Activated gamma-delta T cell (primary cell): ENCODE data around the gene ZNF181.

Experiments
- DNase-seq: peaks from one replicate; lab custom pipeline; 2025; lab: John Stamatoyannopoulos, UW

Gene ZNF181

DNA sequence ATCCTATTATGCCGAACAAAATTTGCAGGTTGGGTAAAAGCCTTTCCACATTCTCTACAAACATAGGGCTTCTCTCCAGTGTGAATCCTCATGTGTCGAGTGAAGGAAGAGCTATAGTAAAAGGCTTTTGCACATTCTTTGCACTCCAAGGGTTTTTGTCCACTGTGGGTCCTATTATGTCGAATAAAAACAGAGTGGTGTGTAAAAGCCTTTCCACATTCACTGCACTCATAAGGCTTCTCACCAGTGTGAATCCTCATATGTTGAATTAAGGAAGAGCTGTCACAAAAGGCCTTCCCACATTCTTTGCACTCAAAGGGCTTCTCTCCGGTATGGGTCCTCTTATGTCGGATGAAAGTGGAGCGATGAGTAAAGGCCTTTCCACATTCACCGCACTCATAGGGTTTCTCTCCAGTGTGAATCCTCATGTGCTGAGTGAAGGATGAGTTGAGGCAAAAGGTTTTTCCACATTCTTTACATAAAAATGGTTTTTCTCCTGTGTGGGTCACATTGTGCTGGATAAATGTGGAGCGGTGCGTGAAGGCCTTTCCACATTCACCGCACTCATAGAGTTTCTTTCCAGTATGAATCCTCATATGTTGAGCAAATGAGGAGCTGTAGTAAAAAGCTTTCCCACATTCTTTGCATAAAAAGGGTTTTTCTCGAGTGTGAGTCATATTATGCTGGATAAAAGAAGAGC lies 25.3 kb downstream of the ZNF181 start:
- no peak for DNase-seq

DNA sequence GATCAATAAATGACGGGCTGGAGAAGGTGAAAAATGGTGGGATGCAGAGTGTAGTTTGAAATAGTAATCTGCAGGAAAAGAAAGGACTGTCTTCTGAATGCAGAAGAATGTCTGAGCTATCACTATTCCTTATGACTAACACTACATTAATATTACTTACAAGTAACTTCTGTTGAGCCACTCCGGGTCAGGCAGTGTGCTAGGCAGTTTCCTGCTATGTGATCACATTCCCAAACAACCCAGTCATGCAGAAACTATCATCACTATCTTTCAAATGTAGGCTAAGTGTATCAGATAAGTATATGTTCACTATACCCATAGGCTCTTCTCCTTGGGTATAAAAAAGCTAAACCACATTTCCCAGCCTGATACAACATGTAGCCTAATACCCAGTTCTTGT lies 32.3 kb downstream of the ZNF181 start:
- no peak for DNase-seq

DNA sequence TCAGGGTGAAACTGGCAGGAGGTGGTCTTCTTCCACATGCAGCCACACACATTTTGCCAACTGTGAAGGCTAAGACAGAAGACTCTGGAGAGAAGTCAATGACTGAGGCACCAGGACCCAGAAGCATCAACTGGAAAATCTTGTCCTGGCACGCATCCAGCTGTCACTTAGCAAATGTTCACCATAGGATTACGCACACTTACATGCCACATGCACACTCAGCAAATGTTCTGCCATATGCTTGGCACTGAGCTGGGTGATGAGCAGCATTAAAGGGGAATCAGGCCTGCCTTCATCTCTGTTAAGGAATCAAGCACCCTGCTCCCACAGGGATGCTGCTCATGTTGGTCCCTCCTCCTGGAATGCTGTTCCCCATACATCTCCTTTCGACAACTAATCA lies 33.9 kb downstream of the ZNF181 start:
- no peak for DNase-seq

DNA sequence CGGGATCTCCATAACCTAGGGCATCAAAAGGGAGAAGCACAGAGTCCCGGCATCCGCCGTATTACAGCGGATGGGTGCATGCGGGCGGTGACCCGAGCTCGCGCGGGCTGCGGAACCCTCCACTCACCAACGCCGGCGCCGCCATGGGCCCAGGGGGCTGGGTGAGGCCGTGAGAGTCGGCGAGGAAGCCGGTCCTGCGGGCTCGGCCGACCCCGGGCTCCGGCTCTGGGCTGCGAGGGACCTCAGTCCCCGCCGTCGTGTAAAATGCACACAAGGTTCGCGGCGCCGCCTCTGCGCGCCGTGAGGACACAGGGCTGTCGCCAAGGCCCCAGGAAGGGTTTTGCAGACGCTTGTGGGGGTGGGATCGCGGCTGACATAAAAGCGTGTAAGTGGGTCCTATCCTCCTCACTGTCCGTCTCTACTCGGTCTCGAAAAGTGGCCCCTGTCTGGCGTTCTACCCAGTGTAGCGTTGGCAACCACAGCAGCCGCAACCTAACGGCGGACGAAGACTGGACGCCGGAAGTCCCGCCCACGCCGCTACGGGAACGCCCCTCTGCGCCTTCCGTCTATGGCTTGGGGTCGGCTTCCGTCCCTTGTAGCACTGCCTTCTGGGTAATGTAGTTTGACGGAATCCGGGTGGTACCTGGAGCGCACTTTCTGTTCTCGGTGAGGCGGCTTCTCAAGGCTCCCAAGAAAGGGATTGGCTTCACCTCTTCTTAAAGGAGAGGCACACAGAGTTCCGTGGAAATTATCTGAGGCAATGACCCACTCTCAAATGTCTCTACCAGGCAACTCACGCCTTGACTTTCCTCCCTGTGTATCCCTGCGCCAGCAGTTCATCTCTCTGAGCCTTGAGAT lies 38.9 kb downstream of the ZNF181 start, which contains the start of gene ZNF599:
TSS of gene ZNF599 (minus strand) at position 519 of the 858 bp plus-strand sequence. CDS start at position 145, 374 bp downstream.
- DNase-seq, result peak; percentile 69

DNA sequence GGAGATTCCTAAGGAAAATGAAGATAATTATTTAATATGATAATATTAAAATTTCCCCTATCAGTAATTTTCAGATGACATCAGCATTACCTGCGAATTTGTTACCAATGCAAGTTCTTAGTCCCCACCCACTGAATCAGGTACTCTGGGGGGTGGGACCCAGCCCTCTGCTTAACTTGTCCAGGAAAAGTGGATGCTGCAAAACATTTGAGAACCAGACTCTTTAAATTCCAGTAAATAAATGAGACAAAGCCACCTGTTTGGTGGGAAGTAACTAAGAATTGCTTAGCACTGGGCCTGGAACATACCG lies 39.5 kb downstream of the ZNF181 start:
- DNase-seq, result no peak

DNA sequence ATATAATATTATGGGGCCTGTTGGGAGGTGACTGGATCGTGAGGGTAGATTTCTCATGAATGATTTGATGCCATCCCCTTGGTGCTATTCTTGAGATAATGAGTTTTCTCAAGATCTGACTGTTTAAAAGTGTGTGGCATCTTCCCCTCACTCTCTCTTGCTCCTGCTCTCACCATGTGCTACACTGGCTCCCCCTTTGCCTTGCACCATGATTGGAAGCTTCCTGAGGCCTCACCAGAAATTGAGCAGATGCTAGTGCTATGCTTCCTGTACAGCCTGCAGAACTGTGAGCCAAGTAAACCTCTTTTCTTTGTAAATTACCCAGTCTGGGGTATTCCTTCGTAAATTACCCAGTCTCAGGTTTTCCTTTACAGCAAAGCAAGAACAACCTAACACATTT lies 40.8 kb downstream of the ZNF181 start:
- no peak for DNase-seq

DNA sequence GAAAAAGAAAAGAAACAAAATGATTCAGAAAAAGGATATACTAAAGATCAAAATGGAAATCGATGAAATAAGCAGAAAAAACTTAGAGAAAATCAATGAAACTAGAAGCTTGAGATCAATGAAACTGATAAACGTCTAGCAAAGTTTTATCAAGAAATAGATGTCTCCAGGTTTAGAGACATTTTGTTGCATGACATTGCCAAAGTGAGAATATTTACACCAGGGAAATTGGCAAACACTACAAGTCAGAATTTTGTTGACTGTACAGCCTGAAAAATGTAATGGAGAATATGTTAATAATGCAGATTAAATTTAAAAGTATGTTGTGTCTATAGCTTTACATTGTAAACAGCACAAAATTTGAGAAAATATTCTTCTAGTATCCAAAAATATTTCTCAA lies 44.3 kb downstream of the ZNF181 start:
- no peak for DNase-seq

DNA sequence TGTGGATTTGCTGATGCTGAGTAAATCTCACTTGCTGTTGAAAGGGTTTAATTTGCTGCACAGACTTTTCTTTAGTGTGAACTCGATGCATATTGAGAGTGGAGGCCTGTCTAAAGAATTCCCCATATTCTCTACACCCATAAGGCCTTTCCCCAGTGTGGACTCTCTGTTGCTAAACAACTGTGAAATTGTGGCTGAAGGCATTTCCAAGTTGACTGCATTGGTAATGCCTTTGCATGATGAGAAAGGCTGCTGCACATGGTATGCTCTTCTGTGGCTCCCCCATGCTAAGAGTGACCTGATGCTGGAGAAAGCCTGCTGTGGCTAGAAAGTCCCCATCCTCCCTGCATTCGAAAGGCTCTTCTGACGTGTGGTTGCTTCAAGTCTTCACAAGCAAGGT lies 45.6 kb downstream of the ZNF181 start:
- no peak for DNase-seq

DNA sequence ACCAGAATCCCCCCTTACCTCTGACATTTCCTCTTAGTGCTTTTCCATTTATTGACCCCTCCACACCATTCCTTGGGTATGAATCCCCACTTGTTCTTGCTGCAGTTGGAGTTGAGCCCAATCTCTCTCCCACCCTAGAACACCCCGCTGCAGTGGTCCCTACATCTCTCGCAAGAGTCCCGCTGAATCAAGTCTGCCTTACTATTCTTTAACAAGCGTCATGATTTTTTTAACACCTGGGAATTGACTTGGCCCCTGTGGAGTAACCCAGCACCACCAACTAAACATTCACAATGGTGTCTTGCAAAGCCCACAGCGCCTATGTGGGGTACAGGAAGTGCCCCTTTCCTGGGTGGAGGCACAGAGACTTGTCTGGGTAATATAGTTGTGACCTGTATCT lies 52.2 kb downstream of the ZNF181 start:
- no peak for DNase-seq

DNA sequence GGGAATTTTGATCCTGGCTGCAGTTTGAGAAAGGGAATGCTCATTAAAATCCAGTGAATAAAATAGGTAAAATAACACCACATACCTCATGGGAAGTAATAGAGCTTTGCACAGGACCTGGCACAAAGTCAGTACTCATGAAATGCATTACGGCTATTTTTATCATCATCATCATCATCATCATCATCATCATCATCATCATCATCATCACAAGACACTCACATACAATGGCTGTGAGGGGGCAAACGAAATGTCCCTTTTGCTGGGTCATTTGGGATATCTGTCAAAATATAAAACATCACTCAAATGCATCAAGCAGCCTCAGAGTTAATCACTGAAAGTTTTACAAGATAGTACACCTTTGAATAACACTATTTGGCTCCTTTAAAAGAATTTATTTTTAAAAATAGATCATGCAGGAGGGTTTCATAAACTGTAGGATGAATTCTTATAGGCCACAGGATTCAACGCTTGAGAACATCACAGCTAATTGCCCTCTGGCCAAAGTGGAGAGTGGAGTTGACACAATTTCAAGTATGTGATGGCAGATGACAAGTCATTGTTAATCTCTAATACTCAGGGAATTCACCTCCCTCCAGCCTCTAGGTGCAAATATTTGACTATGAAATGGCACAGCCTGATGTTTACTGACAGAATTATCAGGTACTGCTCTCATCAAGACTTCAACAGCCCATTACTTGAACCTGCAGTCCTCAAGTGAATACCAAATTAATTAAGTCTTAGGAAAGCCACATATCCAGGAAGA lies 53.2 kb downstream of the ZNF181 start:
- DNase-seq, result no peak

DNA sequence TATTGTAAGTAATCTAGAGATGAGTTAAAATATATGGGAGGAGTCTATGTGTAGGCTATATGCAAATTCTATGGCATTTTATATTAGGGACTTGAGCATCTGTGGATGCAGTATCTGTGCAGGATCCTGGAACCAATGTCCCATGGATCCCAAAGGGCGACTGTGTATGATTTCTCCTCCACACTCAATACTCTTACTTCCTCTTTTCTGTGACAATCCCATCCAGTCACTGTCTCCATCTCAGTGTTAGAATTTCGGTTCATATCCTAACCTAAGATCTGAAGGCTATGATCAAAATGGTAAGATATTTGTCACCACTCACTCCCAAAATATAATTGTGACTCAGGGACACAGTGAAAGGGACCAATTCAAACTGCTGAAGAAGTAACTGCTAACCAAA lies 54.0 kb downstream of the ZNF181 start:
- no peak for DNase-seq

DNA sequence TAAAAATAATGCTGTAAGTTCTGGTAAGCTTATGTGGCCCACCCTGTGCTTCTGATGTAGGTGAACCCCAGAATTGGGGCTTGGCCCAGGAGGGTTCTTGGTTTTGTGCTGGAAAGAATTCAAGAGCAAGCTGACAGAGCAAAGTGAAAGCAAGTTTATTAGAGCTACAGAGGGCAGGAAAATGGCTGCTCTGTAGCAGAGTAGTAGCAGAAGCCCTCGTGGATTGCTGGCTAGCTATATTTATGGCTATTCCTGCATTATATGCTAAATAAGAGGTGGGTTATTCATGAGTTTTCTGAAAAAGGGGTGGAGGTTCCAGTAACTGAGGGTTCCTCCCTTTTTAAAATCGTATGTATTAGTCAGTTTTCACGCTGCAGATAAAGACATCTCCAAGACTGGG lies 59.5 kb downstream of the ZNF181 start:
- no peak for DNase-seq

DNA sequence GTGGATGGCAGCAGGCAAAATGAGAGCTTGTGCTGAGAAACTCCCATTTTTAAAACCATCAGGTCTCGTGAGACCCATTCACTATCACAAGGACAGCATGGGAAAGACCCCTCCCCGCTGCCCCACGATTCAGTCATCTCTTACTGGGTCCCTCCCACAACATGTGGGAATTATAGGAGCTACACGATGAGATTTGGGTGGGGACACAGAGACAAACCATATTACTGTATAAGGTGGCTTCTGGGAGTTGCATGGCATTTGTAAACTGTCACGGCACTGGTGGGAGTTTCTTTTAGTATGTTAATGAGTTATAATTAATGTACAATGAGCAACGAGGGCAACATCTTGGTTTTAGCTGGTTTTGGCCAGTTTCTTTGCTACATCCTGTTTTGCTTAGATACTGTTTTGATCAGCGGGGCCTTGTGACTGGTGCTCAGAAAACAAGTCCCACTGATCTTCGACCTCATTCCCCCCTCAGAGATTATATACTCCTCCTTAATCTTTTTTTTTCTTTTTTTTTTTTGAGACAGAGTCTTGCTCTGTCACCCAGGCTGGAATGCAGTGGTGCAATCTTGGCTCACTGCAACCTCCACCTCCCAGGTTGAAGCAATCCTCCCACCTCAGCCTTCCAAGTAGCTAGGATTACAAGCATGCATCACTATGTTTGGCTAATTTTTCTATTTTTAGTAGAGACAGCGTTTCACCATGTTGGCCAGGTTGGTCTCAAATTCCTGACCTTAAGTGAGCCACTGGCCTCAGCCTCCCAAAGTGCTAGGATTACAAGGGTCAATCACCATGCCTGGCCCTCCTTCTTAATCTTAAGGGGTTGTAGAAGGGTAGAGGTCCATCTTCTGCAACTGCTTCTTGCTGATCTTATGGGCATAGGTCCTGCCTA lies 60.3 kb downstream of the ZNF181 start:
- no peak for DNase-seq
